HepG2 (cell line): ENCODE data around the gene TOR4A. TPM values are rescaled to one million over a fixed set of nuclear protein-coding genes. Genes with fewer than 3 reads are reported as not detected.
A peak's percentile ranks its signal among the peaks of the same experiment; 100 is the strongest.

Experiments used
- ATAC-seq: fragments of 200-7000 bp; cut with Tn5 transposase; 3 replicates; pipeline ENCODE4 v1.9.1; 2020; ENCODE audit warnings: mild to moderate bottlenecking, moderate library complexity
- BruUV-seq: library from RNA; stranded (reverse); fragments of 400-500 nt; replicated peaks from 2 replicates; lab custom pipeline; 2021; lab: Mats Ljungman, UMichigan
- CTCF ChIA-PET: fragments of 300-600 bp; formaldehyde crosslinking; extraction: SDS; loops from one replicate; lab custom pipeline; 2021; ENCODE audit warnings: low total read pairs, inconsistent platforms, low intra/inter-chr PET ratio; lab: Yijun Ruan, JAX
- POLR2A ChIA-PET: fragments of 350-600 bp; sonication (Branson Sonifier 250); formaldehyde crosslinking; loops from one replicate; lab custom pipeline; 2020; ENCODE audit warnings: antibody characterized with exemption, inconsistent platforms; lab: Yijun Ruan, JAX
- DNase-seq: peaks from one replicate; pipeline ENCODE4 v3.0.0-alpha.2; 2015; ENCODE audit warnings: low spot score
- FAIRE-seq: peaks from 3 replicates; lab custom pipeline; 2011; peaks lifted over from hg19 to GRCh38; lab: Jason Lieb, UNC
- H2AFZ ChIP-seq: one replicate; pipeline ENCODE4 v1.6.1; 2011; ENCODE audit warnings: low read length, inconsistent platforms
- H3K27ac ChIP-seq: fragments of 300-600 bp; 3 replicates; pipeline ENCODE4 v1.8.0; 2011; ENCODE audit warnings: mixed run types, mild to moderate bottlenecking, mixed read lengths, low read length, inconsistent platforms; ENCODE audit not compliant: insufficient read depth; ENCODE audit errors: extremely low read length
- H3K27me3 ChIP-seq, 2 experiments: fragments of 200-600 bp in 1 of 2; 2 replicates in 1 of 2; 3 replicates in 1 of 2; pipeline versions ENCODE4 v1.6.0 to v1.8.0; 2011; ENCODE audit warnings: low read length in 2 of 2, mild to moderate bottlenecking in 2 of 2, moderate library complexity in 2 of 2, inconsistent platforms in 1 of 2; ENCODE audit not compliant: insufficient read depth in 2 of 2, control insufficient read depth in 1 of 2
- H3K36me3 ChIP-seq, 2 experiments: fragments of 200-600 bp in 1 of 2; replicated peaks in 1 of 2; 2 replicates in 1 of 2; 3 replicates in 1 of 2; pipeline versions ENCODE4 v1.5.1 to v1.8.0; 2011; ENCODE audit warnings: low read length in 2 of 2, inconsistent platforms in 1 of 2; ENCODE audit not compliant: insufficient read depth in 2 of 2, control insufficient read depth in 1 of 2
- H3K4me1 ChIP-seq: 2 replicates; pipeline ENCODE4 v1.5.1; 2012; ENCODE audit warnings: low read length, inconsistent platforms; ENCODE audit not compliant: insufficient read depth
- H3K4me2 ChIP-seq: 2 replicates; pipeline ENCODE4 v1.6.0; 2011; ENCODE audit warnings: low read depth, low read length, inconsistent platforms
- H3K4me3 ChIP-seq, 3 experiments: fragments of 200-600 bp in 1 of 3; sonication (generic), shearing (Covaris generic) in 1 of 3; replicated peaks in 1 of 3; 2 replicates each; pipeline ENCODE4 v1.5.1; 2011 to 2016; ENCODE audit warnings: low read length in 3 of 3, inconsistent platforms in 2 of 3, low read depth in 2 of 3, mild to moderate bottlenecking in 2 of 3, control low read depth in 1 of 3, mixed read lengths in 1 of 3; ENCODE audit not compliant: insufficient read depth in 1 of 3
- H3K79me2 ChIP-seq: one replicate; pipeline ENCODE4 v1.6.1; 2011; ENCODE audit warnings: low read length, inconsistent platforms; ENCODE audit not compliant: insufficient read depth
- H3K9ac ChIP-seq: 2 replicates; pipeline ENCODE4 v1.6.0; 2011; ENCODE audit warnings: mild to moderate bottlenecking, low read depth, low read length, inconsistent platforms; ENCODE audit not compliant: insufficient read depth
- H3K9me3 ChIP-seq: 2 replicates; pipeline ENCODE4 v1.5.1; 2012; ENCODE audit warnings: mild to moderate bottlenecking, low read length
- H4K20me1 ChIP-seq: 2 replicates; pipeline ENCODE4 v1.6.0; 2011; ENCODE audit warnings: inconsistent platforms, mild to moderate bottlenecking, low read length, moderate library complexity; ENCODE audit not compliant: insufficient read depth
- CHD2 ChIP-seq: IDR thresholded peaks from 2 replicates; pipeline ENCODE4 v1.6.1; 2011; ENCODE audit warnings: low read depth, low read length, improper control_type of control experiment
- CHD4 ChIP-seq: fragments of 200-600 bp; sonication (generic); IDR thresholded peaks from 2 replicates; pipeline ENCODE4 v1.7.0; 2017; ENCODE audit warnings: mild to moderate bottlenecking, low read length, borderline replicate concordance
- GATAD1 ChIP-seq: IDR thresholded peaks from 2 replicates; pipeline ENCODE4 v1.6.1; 2016; ENCODE audit warnings: missing genetic modification reagents, missing compliant biosample characterization
- HCFC1 ChIP-seq: fragments of 150-350 bp; IDR thresholded peaks from 2 replicates; pipeline ENCODE4 v1.6.1; 2014; ENCODE audit warnings: low read depth, low read length
- MTF1 ChIP-seq: sonication (generic); formaldehyde crosslinking; IDR thresholded peaks from 2 replicates; pipeline ENCODE4 v1.5.0; 2020; ENCODE audit warnings: missing genetic modification reagents
- NKX3-1 ChIP-seq: sonication (generic); formaldehyde crosslinking; IDR thresholded peaks from 2 replicates; pipeline ENCODE4 v1.5.0; 2020; ENCODE audit warnings: missing genetic modification reagents
- RAD21 ChIP-seq: fragments of 450-650 bp; formaldehyde crosslinking; IDR thresholded peaks from 2 replicates; pipeline ENCODE4 v1.5.0; 2020; ENCODE audit warnings: mild to moderate bottlenecking
- SAP130 ChIP-seq: IDR thresholded peaks from 2 replicates; pipeline ENCODE4 v1.6.1; 2016; ENCODE audit warnings: low read depth
- SOX13 ChIP-seq, 3 experiments: fragments of 450-650 bp in 1 of 3; sonication (generic) in 1 of 3; formaldehyde crosslinking in 1 of 3; IDR thresholded peaks in 2 of 3; conservative IDR thresholded peaks in 1 of 3; 2 replicates each; pipeline versions ENCODE4 v1.5.0 to v1.6.1; 2016 to 2020; ENCODE audit warnings: antibody characterized with exemption in 1 of 3, mild to moderate bottlenecking in 1 of 3, missing compliant biosample characterization in 1 of 3, missing genetic modification reagents in 1 of 3, moderate library complexity in 1 of 3
- ZNF337 ChIP-seq: sonication (generic); formaldehyde crosslinking; IDR thresholded peaks from 2 replicates; pipeline ENCODE4 v1.5.1; 2020; ENCODE audit warnings: missing genetic modification reagents, low read depth, mild to moderate bottlenecking, borderline replicate concordance
- ZNF691 ChIP-seq: sonication (generic); formaldehyde crosslinking; IDR thresholded peaks from 2 replicates; pipeline ENCODE4 v1.4.0; 2020; ENCODE audit warnings: missing genetic modification reagents, low read depth, mild to moderate bottlenecking, borderline replicate concordance
- WGBS: methylation state at CpG from one replicate; pipeline ENCODE4 v1.1.6; 2017; ENCODE audit warnings: low lambda C conversion rate; 5-methylcytosine and 5-hydroxymethylcytosine counted together
- in situ Hi-C: cut with HindIII; loops from 2 replicates; pipeline ENCODE4 v1.10.0; 2017; ENCODE audit warnings: low pct_unique_long_range_greater_than_20kb; ENCODE audit not compliant: extremely low pct_ligation_motif_present
- intact Hi-C: fragments of 100-400 bp; cut with micrococcal nuclease; formaldehyde crosslinking; loops from one replicate; pipeline ENCODE4 v1.10.0; 2022; ENCODE audit not compliant: unreplicated experiment
- polyA plus RNA-seq, 8 experiments: library from polyadenylated mRNA; depleted of rRNA in 3 of 8; stranded (reverse) in 7 of 8; unstranded in 1 of 8; fragments of >200 nt; fragmentation: Illumina TruSeq in 4 of 8; extraction: Trizol in 4 of 8; gene quantifications; 2 replicates each; pipeline versions ENCODE4 v1.2.1 to v1.2.3, GENCODE V29; 2011 to 2016; ENCODE audit warnings: low read depth in 4 of 8, missing spikeins in 1 of 8, mixed read lengths in 1 of 8; ENCODE audit not compliant: insufficient read depth in 1 of 8
- total RNA-seq, 5 experiments: library from RNA; depleted of rRNA; stranded (reverse); fragments of >200 nt; fragmentation: Illumina TruSeq; extraction: Trizol; gene quantifications; 2 replicates each; pipeline ENCODE4 v1.2.3, GENCODE V29; 2016; ENCODE audit warnings: low read depth in 1 of 5

Gene TOR4A
- total and polyA plus RNA-seq, 2 of the 13 experiments (the other 11 are each of a cell fraction or from before 2014, with no cell fraction given) = 11.1 to 14.2 TPM

GRCh38 chr9:137315581-137316011 is 38.1 kb downstream of the TOR4A start:
- Histone ChIP-seq H3K4me1 (peaks cover 51% of the 10 kb centered on the region), H3K79me2 (no peaks in the 10 kb centered on the region), H2AFZ (no peak overlapping the region), H4K20me1 (peaks cover 4% of the 10 kb centered on the region; the same call in 1 of the 2 replicates)
- in situ Hi-C loops (no loop called here), intact Hi-C loops (no loop called here)
- TF ChIP-seq CHD2 = no peak
- TF ChIP-seq, all 625 proteins: peak for 0
- peak overlapping the region in 1 of 3 experiments; percentile 6; a peak in 1 of 6 replicates for H3K4me3 ChIP-seq
- H3K36me3 ChIP-seq = no peaks in the 10 kb centered on the region
- no peak for FAIRE-seq
- H3K27ac ChIP-seq = no peak overlapping the region
- ChIA-PET POLR2A (no interaction called here), CTCF (no interaction called here)
- peaks cover 20 to 68% of the 10 kb centered on the region in 2 experiments for H3K27me3 ChIP-seq
- no peak for ATAC-seq
- BruUV-seq = no TSS peak
- no peak for DNase-seq
- H3K9ac ChIP-seq = no peak overlapping the region
- 33% methylated on average over 11 of the region's 18 CpGs for WGBS
- H3K4me2 ChIP-seq = no peak overlapping the region
- H3K9me3 ChIP-seq = no peaks in the 10 kb centered on the region

GRCh38 chr9:137316012-137316981 is 38.8 kb downstream of the TOR4A start:
- H3K4me2 ChIP-seq = peak overlapping the region; percentile 12; the same call in 1 of the 2 replicates
- FAIRE-seq (no peak), ATAC-seq (no peak), DNase-seq (no peak)
- peaks cover 44% of the 10 kb centered on the region for H3K4me1 ChIP-seq
- peaks cover 4% of the 10 kb centered on the region; the same call in 1 of the 2 replicates for H4K20me1 ChIP-seq
- H3K36me3 ChIP-seq = no peaks in the 10 kb centered on the region
- peak overlapping the region in 1 of 3 experiments; percentile 16; a peak in 2 of 6 replicates for H3K4me3 ChIP-seq
- 0 out of 2 replicates have a peak overlapping the region, but pooled peaks have one; percentile 22 for H3K9ac ChIP-seq
- intact Hi-C loops (no loop called here), in situ Hi-C loops (no loop called here)
- H3K27ac ChIP-seq = no peak overlapping the region
- ChIA-PET POLR2A (no interaction called here), CTCF (no interaction called here)
- H3K27me3 ChIP-seq = peaks cover 20 to 70% of the 10 kb centered on the region in 2 experiments
- no peak overlapping the region for H2AFZ ChIP-seq
- no peaks in the 10 kb centered on the region for H3K79me2 ChIP-seq
- no peaks in the 10 kb centered on the region for H3K9me3 ChIP-seq
- BruUV-seq = no TSS peak
- WGBS = 21% methylated on average over 13 of the region's 83 CpGs
- TF ChIP-seq RAD21 (CRISPR knock-in tag) (no peak), MTF1 (no peak), CHD4 (no peak), NKX3-1 (CRISPR knock-in tag) (no peak), SOX13 (IDR thresholded peaks at IDR 0.05) (no peak), SOX13 (CRISPR knock-in tag; conservative IDR thresholded peaks at IDR 0.05 in 1 of 2, IDR thresholded peaks at IDR 0.05 in 1 of 2) (no peak), ZNF691 (CRISPR knock-in tag) (no peak), GATAD1 (CRISPR knock-in tag) (no peak), SAP130 (0 out of 2 replicates have a peak, but pooled peaks have one; percentile 18), ZNF337 (CRISPR knock-in tag) (no peak), HCFC1 (no peak)
